HG03457 (cell line): ENCODE measurements around the gene HINT1.
A peak's percentile ranks its signal among the peaks of the same experiment; 100 is the strongest.

Source experiments
- ATAC-seq: cut with Tn5 transposase; IDR thresholded peaks from one replicate; pipeline ENCODE4 v1.9.1; 2021; ENCODE audit warnings: moderate number of reproducible peaks; ENCODE audit not compliant: unreplicated experiment

HINT1 gene

GRCh38 chr5:131112424-131112823, 52.6 kb downstream of the HINT1 start:
- ATAC-seq: no peak

DNA sequence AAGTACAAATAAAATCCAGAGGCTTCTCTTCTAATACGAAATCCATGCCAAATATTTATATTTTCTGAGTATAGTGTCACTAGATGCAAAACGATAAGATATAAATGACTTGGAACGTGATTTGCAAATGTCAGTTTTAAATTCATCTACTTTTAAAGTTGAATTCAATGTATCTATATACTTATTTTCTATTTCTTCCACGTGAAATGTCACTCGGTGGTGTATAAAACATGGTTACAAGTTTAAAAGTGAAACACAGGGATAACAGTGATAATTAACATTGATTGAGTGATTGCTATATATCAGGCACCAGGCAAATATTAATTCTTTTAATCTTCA, 54.8 kb downstream of the HINT1 start:
- ATAC-seq: no peak

DNA sequence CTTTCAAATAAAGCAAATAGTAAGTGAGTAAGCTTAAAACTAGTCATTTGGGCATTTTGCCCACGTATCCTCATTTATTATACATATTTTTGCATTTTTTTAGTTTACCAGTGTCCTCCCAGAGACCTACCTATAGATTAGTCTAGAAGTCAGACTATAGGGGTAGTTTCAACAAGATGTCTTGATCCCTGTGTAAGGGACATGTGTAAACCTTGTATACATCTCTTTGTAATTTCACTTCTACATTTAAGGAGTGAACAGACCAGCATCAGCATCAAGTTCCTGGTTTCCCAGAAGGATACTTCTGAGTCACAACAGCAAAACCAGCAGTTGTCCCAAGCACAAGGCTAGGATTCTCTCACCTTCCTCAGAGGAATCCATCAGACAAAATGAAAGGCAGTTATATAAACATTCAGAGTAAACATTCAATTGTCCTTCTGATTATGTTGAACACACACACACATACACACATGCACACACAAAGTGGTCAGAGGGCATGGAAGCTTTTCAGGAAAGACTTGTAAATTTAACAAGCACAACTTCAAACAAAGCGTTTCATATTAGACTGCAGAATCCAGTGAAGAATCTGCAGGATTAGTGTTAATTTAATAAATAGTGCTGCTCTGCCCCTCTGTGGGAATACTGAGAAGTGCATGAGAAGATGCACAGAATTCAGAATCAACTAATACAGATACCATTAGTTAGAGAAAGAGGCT, 55.4 kb downstream of the HINT1 start:
- peak; percentile 82 for ATAC-seq
